Measurements from ENCODE around the gene SP110. TPM values are rescaled to one million over a fixed set of nuclear protein-coding genes. Genes with fewer than 3 reads are reported as not detected.
"Not testable (repeated sequence)": the region's sequence is repeated elsewhere in the genome, so short reads cannot be mapped to it uniquely, and the experiment has no call there.

Gene SP110
- total RNA-seq, 1 donor from 2014 or later: 68.1 TPM

DNA sequence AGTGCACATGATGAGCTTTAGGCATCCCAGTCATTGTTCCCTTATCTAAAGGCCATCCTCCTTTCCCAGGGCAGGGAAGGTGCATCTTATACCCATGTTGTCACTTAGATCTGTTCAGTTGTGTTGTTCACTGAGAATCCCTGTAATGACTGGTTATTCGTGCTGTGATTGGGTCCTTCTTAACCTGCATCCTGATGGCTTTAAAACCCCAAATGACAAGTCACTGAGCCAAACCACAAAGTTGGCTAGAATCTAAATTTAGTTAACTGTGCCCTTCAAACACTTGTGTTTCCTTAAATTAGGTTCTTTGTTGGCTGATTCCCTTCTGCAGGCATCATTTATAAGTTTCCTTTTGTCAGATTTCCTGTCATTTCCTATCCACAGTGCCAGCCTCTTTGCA is 92.6 kb downstream of the SP110 start:
- H3K27ac ChIP-seq: no peak overlapping the region
- TF ChIP-seq, protein P1, sequence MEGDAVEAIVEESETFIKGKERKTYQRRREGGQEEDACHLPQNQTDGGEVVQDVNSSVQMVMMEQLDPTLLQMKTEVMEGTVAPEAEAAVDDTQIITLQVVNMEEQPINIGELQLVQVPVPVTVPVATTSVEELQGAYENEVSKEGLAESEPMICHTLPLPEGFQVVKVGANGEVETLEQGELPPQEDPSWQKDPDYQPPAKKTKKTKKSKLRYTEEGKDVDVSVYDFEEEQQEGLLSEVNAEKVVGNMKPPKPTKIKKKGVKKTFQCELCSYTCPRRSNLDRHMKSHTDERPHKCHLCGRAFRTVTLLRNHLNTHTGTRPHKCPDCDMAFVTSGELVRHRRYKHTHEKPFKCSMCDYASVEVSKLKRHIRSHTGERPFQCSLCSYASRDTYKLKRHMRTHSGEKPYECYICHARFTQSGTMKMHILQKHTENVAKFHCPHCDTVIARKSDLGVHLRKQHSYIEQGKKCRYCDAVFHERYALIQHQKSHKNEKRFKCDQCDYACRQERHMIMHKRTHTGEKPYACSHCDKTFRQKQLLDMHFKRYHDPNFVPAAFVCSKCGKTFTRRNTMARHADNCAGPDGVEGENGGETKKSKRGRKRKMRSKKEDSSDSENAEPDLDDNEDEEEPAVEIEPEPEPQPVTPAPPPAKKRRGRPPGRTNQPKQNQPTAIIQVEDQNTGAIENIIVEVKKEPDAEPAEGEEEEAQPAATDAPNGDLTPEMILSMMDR (IDR thresholded peaks at IDR 0.05): no peak

DNA sequence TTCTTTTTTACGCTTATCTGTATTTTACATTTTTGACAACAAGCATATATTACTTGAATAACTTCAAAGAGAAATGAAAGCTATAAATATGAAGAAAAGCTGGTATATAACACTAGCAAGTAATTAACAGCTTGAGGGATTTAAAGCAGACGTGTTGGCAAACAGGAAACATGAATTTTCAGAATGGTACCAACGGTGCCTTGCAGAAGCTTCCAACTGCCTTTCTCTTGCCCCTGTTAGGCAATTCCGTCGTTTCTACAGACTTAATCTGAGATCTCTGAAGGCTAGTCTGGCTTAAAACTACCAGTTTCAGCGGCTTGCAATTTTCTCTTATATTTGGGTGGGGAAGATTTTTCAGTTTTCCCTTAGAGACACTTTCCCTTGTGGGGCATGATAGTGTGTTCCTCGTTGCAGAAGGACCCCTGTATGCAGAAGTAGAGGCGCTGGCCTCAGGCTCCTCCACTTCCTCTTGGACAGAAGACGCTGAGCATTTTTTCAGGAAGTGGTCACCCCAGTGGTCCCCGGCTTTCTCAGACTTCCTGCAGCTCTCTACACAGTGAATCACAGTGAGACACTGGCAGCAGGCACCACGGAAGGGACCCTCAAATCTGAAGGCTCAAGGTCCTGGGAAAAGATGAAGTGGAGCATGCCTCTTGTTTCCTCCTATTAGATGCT is 94.9 kb downstream of the SP110 start:
- Histone ChIP-seq H3K36me3 (no peaks in the 10 kb centered on the region), H3K4me3 (peak overlapping the region; percentile 7), H3K27me3 (ENCODE audit: low read depth) (no peaks in the 10 kb centered on the region), H3K27ac (no peak overlapping the region), H3K9me3 (peaks cover 2% of the 10 kb centered on the region), H3K4me1 (peaks cover 32% of the 10 kb centered on the region)
- TF ChIP-seq, protein P1 (IDR thresholded peaks at IDR 0.05): no peak
- DNase-seq (peak; percentile 83), ATAC-seq (peak; percentile 79 to 88)
- intact Hi-C loops (cut with DNase I): no loop called here

More for the DNA sequence above, 92.6 kb downstream of the SP110 start:
- intact Hi-C loops (cut with DNase I): no loop called here
- Histone ChIP-seq H3K4me3 (no peak overlapping the region), H3K27me3 (ENCODE audit: low read depth) (no peaks in the 10 kb centered on the region), H3K36me3 (no peaks in the 10 kb centered on the region), H3K9me3 (no peaks in the 10 kb centered on the region), H3K4me1 (peaks cover 36% of the 10 kb centered on the region)
- ATAC-seq (no peak), DNase-seq (no peak)

DNA sequence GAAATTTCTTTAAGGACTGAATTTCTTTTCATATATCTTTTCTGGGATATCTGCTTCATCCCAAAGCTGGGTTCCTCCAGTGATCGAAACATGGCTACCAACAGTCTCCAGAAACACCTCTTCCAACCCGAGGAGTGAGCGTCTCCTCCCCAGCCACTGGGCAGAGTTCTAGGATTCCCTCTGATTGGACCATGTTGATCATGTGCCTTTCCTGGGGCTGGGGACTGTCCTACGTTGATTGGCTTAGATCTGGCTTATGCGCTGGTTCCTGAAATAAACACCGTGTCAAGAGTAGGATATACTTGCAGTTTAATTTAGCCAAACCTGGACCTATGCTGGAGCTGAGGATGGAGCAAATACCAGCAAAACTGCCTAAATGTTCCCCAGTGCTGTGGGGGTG is 95.5 kb downstream of the SP110 start:
- ATAC-seq: peak in 1 of 2 donors; percentile 71
- TF ChIP-seq, protein P1 (IDR thresholded peaks at IDR 0.05): no peak
- H3K9me3 ChIP-seq: peaks cover 5% of the 10 kb centered on the region
- no peaks in the 10 kb centered on the region for H3K36me3 ChIP-seq
- H3K27ac ChIP-seq: no peak overlapping the region
- intact Hi-C loops (cut with DNase I): no loop called here
- H3K4me1 ChIP-seq: peaks cover 25% of the 10 kb centered on the region
- H3K27me3 ChIP-seq (ENCODE audit: low read depth): no peaks in the 10 kb centered on the region
- no peak overlapping the region for H3K4me3 ChIP-seq
- DNase-seq: no peak

DNA sequence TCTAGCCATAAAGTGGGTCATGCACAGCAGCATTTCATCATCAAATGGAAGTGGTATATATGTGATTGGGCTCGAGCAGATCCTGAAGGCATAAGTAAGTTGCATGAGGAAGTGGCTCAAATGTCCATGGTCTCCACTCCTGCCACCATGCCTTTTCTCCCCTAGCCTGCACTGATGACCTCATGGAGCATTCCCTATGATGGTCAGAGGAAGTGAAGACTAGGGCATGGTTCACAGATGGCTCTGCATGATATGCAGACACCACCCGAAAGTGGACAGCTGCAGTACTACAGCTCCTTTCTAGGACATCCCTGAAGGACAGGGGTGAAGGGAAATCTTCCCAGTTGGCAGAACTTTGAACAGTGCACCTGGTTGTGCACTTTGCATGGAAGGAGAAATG is 99.4 kb downstream of the SP110 start:
- H3K36me3 ChIP-seq; intact Hi-C loops (cut with DNase I); H3K4me1 ChIP-seq; H3K9me3 ChIP-seq; ATAC-seq; H3K27me3 ChIP-seq (ENCODE audit: low read depth); H3K27ac ChIP-seq; H3K4me3 ChIP-seq; DNase-seq: not testable (repeated sequence)

DNA sequence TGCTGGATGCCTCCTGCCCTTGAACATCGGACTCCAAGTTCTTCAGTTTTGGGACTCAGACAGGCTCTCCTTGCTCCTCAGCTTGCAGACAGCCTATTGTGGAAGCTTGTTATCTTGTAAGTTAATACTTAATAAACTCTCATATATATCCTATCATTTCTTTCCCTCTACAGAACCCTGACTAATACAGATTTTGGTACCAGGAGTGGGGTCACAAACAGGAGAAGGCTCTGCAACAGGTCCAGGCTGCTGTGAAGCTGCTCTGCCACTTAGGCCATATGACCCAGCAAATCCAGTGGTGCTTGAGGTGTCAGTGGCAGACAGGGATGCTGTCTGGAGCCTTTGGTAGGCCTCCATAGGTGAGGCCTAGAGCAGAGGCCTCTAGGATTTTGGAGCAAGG is 100.0 kb downstream of the SP110 start:
- H3K4me1 ChIP-seq; H3K27me3 ChIP-seq (ENCODE audit: low read depth); H3K27ac ChIP-seq; intact Hi-C loops (cut with DNase I); H3K36me3 ChIP-seq; ATAC-seq; DNase-seq; H3K9me3 ChIP-seq; H3K4me3 ChIP-seq: not testable (repeated sequence)

Other genes starting within 250 kb of the SP110 start
- gene SLC16A14, start 151.1 kb downstream of the SP110 start, total RNA-seq: 2.2 TPM
- 15.0 TPM for gene SP140, start 5.8 kb upstream of the SP110 start, total RNA-seq
- 34.0 TPM for gene SP140L, start 107.2 kb upstream of the SP110 start, total RNA-seq
- gene SP100, start 196.2 kb upstream of the SP110 start, total RNA-seq: 162 TPM

All from lower lobe of right lung (tissue), 2 donors.